HG02938 (cell line): ENCODE results near the gene HIVEP2.

ENCODE experiments used
- ATAC-seq: cut with Tn5 transposase; IDR thresholded peaks from one replicate; pipeline ENCODE4 v1.9.1; 2021; ENCODE audit warnings: mild to moderate bottlenecking, moderate library complexity; ENCODE audit not compliant: unreplicated experiment

Gene HIVEP2

DNA sequence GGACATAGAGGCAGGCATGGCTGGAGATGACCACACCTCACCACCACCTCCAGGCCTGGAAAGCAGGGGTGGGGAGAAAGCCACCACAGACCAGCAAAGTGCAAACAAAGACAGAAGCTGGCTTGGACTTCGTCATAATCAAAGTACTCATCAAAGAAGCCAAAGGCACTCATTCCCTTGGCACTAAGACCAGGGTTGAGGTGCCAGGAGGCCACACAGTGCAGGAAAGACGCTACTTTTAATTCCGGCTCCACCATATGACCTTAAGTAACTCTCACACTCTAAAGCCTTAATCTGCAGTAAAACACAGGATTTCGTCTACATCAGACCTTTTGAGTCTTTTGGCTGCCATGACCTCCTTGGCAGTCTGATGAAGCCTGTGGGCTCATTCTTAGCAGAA, 123.1 kb downstream of the HIVEP2 start:
- ATAC-seq, result no peak

DNA sequence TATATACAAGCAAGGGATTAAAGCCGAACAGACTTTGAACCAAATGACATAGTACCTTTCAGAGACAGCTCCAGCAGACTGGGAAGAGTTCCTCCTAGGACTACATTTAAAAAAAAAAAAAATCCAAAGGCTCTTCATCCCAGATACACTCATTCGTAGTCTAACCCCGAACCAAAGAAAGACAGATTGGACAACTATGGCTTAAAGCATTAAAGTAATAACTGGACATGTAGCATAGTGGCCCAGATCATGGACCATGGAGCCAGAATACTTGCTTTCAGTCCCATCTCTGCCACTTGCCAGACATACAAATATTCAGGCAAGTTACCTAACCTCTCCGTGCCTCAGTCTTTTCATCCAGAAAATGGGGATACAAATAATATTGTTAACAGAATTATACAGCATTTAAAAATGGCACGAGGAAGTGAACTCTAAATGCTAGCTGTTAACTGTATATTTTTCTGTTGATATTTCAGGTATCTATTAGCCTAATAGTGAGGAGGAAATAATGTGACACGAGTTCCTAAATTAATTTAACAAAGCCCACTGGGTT, 123.7 kb downstream of the HIVEP2 start:
- ATAC-seq, result no peak

DNA sequence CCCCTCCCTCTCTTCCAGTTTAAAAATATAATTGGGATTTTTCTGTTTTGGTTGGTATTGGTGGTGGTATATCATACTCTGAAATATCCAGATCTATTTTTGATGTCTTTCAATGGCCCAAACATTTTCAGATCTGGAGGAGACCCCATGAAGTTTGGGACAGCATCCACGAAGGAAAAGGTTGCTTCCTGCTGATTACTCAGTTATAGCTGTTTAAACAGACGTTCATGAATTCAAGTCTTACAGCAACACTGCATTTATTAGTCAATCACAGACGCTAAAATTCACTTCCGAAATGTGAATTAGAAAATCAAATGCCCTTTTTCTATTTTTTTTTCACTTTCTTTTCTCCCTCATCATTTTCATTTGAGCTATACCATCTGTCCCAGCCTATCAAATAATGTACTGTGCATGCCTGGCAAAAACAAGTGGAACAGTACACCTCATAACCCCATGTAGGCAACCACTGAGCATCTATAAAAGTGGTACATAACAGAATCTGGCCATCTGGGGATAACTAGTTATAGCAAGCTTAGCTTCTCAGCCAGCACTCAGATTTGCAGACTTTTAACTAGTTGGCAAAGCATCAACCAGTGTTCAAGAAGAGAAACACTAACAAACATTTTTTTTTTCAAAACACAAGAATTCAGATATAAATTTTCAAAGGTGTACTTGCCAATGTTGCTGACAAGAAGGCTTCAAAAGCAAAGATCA, 124.5 kb downstream of the HIVEP2 start:
- ATAC-seq, result no peak

DNA sequence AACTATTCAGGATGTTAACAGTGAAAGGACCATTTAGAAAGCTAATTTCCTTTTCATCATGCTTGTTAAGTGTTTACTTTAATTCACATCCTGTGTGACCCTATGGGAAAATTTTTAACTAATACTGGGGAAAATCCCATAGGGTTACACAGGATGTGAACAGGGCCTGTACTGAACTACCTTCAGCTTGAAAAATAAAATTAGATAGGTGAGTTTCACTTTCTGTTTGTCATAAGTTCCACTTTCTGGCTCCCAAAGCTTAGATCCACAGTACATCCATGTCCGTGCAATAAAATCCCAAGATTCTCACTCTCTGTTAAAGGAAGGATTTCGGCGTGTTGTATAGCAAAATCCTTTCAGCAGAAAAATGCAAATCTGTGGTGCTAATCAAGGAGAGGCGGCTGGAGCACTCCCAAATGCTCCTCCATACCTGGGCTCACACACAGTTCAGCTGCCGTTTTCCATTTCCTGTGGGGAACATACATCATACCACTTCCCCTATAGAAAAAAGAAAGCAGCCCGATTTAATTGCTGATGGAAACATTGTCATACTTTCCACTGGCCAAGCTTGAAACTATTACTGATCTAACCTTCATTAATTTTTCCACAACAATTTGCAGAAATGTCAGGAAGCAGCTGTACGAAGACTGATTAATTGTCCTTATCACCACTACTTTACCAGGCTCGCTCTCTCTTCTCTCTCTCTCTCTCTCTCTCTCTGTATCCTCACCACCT, 125.2 kb downstream of the HIVEP2 start:
- ATAC-seq, result peak; percentile 53

DNA sequence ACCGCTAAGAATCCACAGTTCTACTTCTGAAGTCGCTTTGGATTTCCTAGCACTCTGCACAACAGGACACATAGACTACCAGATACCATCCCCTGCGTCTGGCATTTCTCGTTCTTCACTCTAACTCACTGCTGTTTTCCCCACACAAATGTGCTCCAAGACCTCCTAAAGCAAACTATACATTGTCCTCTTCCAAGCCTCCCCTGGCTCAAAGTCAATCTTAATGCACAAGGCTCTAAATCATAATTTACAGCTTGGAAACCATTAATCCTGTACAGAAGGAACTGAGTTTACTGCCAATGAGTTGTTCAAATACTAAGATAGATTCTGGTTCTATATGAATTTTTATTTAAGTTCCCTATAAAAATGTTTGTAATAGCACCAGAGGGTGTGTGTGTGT, 128.5 kb downstream of the HIVEP2 start:
- no peak for ATAC-seq

DNA sequence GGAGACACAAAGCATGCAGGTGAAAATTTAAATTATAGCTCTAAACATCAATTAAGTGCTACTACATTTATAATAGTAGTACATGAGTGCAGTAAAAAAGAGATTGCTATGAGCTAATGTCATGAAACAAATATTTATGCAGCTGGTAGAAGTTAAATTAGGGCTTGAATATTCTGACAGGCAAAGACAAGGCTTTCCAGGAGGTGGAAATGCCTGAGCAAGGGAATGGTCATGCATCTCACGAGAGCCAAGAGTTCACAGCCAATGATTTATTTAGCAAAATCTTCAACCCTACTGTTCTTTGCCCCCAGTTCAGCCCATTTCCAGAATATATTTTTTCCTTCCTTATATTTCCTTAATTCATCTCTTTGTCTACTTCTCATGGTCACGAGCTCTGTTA, 128.9 kb downstream of the HIVEP2 start:
- no peak for ATAC-seq

DNA sequence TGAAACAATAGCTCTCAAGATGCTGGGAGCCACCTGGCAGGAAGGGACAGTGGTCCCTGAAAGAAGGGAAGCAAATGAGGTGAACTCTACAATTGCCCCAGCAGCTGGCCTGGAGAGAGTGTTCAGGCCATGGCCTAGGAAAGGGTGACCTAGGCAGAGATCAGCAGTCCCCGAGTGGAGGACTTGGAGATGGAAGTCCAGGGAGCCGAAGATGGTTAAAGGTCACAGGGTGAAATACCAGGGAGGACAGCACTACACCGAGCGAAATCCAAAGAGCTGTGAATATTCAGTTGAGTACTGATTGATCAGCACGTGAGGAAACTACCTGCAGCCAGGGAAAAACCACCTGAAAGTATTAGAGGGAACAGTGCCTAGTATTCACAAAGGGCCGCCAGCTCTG, 133.1 kb downstream of the HIVEP2 start:
- no peak for ATAC-seq

DNA sequence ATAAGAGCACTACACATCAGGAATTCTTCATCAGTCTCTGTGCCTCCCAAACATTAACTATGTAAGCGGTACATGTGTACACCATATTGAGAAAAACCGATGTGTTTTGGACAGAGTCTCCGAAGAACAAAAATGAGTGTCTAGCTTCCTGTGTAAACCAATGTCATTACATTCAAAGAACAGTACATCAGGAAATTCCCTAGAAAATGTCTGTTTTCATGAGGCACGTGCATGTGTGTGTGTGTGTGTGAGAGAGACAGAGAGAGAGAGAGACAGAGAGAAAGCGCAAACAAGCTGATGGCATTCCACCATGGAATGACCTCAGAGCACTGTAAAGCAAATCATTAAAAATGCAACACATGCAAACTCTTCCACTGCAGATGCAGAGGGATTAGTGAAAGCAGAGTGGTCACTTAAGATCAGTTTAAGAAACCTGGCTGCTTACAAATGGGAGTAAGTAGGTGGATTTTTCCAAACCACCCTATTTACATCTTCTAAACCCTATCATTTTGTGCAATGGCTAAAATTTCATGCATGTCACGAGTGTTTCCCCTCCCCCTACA, 133.9 kb downstream of the HIVEP2 start:
- ATAC-seq, result no peak

DNA sequence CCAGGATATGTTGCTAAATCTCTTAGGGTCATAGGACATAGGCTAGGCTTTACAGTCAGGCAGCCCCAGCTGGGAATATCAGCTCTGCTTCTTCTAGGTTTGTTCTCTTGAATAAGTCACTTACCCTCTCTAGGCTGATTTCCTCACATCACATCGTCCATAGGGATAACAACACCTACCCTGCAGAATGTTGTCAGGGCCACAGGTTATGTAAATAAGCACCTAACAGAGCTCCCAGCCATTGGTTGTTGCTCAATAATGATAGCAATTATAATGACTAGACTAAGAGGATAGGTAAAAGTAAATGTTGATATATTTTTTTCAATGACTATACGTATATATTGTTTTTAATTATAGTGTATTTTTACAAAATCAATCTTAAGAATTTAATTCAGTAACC, 135.0 kb downstream of the HIVEP2 start:
- ATAC-seq, result no peak

DNA sequence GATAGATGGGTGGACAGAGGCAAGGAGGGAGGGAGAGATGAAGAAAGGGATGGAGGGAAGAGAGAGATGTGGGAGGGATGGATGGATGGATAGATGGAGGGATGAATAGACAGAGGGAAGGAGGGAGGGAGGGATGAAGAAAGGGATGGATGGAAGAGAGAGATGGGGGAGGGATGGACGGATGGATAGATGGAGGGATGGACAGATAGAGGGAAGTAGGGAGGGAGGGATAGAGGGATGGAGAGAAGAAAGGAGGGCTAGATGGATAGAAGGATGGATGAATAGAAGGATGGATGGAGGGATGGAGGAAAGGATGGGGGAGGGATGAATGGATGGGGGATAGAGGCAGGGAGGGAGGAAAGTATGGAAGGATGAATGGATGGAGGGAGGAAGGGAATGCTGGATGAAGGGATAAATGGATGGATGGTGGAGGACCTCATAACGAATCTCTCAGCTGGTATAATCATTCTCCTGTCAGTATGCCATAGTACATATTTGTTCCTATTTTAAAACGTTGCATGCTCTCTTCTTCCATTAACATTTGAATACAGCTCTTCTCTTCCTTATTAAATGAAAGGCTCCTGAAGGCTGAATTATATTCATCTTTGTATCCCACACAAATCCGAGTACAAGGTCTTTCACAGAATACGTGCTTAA, 136.4 kb downstream of the HIVEP2 start:
- ATAC-seq, result no peak

DNA sequence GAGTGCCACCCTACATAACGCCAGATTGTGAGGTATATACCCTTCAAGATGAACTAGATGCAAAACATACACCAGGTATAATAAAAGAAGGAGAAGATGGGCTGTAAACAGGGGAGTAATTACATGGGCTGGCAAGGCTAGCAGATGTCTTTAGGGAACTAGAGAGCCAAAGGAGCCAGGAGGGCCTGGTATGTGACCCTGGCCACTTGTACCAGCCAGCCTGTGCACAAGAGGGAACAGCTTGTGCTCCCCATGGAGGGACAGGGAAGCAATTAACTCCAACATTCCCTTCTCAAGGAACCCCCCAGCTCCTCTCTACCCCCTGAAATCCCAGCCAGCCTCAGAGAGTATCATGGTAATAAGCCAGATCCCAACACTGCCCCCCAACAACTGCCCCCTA, 139.9 kb downstream of the HIVEP2 start:
- no peak for ATAC-seq

DNA sequence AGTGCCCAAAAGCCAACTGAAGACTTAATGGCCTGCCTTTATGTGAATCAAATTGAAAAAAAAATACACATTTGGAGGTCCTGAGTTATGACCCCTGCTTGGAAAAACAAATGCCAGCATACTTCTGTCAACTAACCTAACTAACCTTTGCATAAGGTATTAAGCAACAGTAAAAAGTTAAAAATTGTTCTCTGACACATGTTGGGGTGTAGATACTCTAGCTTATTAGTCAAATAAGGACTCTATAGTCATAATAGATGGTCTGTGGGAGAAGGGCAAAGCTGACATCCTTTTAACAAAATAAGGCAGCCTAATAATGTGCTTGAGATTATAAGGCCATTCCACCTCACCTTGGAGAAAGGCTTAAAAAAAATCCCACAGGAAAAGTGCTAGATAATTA, 140.5 kb downstream of the HIVEP2 start:
- ATAC-seq, result peak; percentile 58

DNA sequence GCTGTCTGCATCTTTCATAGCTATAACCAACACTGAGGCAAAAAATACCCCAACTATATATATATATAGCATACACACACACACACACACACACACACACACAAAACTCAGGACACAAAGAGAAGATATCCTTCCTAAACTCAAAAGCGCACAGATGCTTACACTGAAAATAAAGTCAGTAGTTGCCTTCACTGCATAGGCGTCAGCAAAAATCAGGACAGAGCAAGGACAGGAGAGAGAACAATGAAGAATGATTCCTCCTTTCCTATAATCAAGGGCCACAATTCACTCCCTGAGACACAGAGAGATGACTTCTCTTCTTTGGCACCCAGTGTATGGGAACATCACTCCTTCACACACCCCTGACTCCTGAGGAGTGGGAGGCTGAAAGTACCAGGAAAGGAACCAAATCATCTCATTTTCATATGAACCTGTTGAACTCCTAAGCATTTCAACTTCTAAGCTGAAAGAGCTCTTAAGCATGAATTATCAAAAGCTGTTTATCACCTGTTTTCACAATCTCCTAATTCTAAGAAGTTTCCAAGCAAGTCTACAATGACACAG, 141.4 kb downstream of the HIVEP2 start:
- no peak for ATAC-seq

DNA sequence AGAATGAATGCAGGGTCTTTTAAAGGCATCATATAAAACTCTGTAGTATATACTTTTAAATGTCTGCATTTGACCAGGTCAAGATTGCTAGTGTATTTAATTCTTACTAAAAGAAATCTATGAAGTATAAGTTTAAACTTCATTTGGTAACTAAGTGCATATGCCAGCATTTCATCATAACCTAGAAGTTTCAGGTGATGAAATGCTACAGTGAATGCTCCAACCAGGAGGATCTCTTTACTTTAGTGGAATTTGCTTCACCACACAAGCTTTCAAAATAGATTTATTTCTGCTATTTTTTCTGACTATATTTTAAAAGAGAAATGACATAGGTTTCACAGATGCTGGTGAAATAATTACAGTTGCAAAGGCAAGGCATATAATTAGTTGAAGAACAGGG, 141.9 kb downstream of the HIVEP2 start:
- no peak for ATAC-seq

DNA sequence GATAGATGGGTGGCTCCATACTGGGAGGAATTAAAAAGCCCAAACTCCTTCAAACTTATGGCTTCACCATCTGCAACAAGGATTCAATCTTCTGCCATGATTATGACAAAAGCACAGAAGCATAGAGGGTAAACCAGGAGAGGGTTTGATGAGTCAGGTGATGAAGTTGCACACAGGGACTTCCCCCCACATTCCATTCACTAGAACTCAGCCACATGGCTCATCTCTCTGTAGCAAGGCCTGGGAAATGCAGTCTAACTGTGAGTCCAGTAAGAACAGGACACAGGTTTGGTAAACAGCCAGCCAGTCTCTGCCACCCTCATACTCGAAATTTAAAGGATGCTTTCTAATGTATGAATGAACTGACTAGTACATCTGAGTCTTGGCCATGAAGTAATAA, 142.9 kb downstream of the HIVEP2 start:
- no peak for ATAC-seq

DNA sequence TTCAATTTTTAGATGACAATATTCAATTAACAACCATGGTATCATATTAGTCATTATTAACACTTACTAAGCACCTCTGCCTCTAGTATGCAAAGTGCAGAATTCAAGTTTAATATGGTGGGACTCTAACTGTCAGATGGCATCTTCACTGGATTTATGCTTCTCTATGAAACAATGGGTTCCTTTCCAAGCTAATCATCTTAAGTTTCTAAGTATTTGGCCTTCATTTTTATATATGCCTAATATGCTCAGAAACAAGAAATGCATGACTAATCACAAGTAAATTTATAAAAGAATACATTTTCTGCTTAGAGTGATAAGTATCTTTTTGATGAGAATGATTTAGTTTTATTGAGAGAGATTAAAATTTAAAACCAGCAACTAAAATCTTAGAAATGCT, 144.7 kb downstream of the HIVEP2 start:
- no peak for ATAC-seq

DNA sequence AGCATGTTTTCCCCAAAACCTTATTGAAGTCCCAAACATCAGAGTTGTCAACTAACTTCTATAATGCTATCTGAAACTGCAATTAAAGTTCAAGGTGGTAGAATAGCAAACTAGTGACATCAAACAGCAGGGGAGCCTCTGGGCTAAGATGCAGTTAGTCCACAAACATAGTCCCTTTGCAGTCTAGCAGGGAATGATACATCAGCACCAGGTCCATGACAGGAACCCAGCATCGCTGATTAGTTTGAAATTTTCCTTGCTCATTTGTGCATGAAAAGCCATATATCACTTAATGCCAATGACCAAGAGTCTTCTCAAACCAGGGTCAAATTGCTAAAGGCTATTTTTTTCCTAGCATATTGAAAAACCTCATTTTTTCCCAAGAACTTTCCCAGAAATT, 145.3 kb downstream of the HIVEP2 start:
- no peak for ATAC-seq

DNA sequence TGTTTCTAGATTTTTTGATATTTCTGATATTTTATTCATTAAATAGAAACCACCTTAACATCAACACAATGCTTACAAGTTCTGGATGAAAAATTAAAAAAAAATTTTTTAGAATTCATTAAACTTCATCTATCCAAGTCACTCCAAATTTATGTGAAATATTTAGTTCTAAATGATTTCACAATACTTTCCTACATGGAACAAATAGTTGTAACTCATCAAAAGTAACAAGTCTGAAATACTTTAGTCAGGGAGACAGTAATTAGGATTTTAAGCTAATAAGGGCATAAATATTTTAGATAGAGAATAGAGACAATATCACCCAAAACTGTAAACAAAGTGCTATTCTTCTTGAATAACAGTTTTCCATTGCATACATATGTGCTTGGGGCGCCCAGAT, 147.8 kb downstream of the HIVEP2 start:
- no peak for ATAC-seq

DNA sequence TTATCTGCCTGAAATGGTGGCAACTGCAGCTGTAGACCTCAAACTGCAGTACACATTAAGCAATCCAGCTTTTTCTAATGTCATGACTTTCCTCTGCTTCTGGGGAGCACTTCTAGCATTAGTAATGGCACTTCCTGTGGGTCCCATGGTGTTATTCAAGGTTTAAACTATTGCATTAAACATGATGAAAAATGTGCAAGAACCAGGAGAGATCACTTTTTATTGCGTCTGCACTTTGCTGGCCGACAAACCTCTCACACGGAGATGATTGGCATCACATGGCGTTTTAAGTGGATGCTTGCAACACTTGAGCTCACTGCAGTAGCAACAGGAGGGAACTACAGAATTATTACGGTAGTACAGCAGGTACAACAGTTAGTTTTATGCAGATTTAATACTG, 148.4 kb downstream of the HIVEP2 start:
- ATAC-seq, result no peak

DNA sequence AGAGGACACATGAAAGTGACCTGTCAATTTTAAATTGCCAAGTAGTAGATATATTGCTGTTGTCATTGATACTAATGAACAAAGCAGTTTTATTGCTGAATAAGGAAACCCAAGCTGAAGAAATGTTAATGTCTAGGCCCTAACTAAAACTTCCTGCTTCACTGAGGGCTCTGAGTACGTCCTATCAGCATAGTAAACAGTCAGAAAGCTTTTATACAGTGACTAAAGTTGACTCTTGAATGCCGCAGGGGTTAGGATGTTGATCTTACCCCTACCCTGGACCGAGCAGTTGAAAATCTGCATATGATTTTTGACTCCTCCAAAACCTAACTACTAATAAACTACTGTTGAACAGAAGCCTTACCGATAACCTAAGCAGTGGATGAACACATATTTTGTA, 149.0 kb downstream of the HIVEP2 start:
- no peak for ATAC-seq

DNA sequence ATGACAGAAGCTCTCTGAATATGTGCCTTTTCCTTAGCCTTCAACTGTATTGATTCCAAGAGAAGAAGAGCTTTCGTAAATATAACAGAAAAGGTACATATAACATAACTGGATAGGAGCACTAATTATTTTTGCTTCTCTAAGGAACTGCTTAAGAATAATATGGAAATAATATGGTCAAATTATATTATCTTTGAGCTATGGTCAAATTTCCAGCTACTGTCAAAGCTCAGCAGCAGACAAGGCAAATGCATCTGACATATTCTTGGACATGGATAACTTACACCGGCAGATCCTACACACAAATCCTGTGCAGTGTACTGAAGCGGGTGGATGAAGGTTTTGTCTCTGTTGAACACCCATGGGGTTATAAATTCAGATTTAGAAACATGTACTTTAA, 150.6 kb downstream of the HIVEP2 start:
- ATAC-seq, result no peak
